ENCODE results near the gene TBC1D22B. TPM values are rescaled to one million over a fixed set of nuclear protein-coding genes. Genes with fewer than 3 reads are reported as not detected.

Gene TBC1D22B
- total and polyA plus RNA-seq, 7 donors = 6.1 to 10.8 (median 7.2) TPM

GRCh38 chr6:37230104-37230503 lies 27.5 kb upstream of the TBC1D22B start:
- no peaks in the 10 kb centered on the region for H3K9me3 ChIP-seq
- DNase-seq = no peak
- no peaks in the 10 kb centered on the region for H3K27me3 ChIP-seq
- H3K36me3 ChIP-seq = no peaks in the 10 kb centered on the region
- no peak overlapping the region for H3K4me3 ChIP-seq
- 78 to 92% methylated on average over 6 of the region's 6 CpGs for WGBS, 2 donors
- intact Hi-C loops (cut with DNase I) = no loop called here
- TF ChIP-seq POLR2AphosphoS5 (IDR thresholded peaks at IDR 0.05) (no peak), CTCF (IDR thresholded peaks at IDR 0.05) (no peak), EP300 (IDR thresholded peaks at IDR 0.05) (no peak), POLR2A (IDR thresholded peaks at IDR 0.05) (no peak)
- H3K4me1 ChIP-seq = no peaks in the 10 kb centered on the region
- H3K27ac ChIP-seq = no peak overlapping the region

GRCh38 chr6:37232430-37233017 lies 25.0 kb upstream of the TBC1D22B start:
- intact Hi-C loops (cut with DNase I) = no loop called here
- WGBS, 2 donors = 87% methylated on average over 5 of the region's 5 CpGs
- TF ChIP-seq POLR2AphosphoS5 (IDR thresholded peaks at IDR 0.05) = no peak
- no peak for TF ChIP-seq CTCF (IDR thresholded peaks at IDR 0.05)
- no peak for TF ChIP-seq POLR2A (IDR thresholded peaks at IDR 0.05)
- TF ChIP-seq EP300 (IDR thresholded peaks at IDR 0.05) = no peak
- Histone ChIP-seq H3K36me3 (no peaks in the 10 kb centered on the region), H3K4me1 (no peaks in the 10 kb centered on the region), H3K27me3 (no peaks in the 10 kb centered on the region), H3K9me3 (no peaks in the 10 kb centered on the region), H3K4me3 (no peak overlapping the region), H3K27ac (no peak overlapping the region)
- no peak for DNase-seq

GRCh38 chr6:37233541-37233940 lies 24.0 kb upstream of the TBC1D22B start:
- Histone ChIP-seq H3K27me3 (no peaks in the 10 kb centered on the region), H3K4me3 (no peak overlapping the region), H3K4me1 (peaks cover 0 to 4% (median 0%) of the 10 kb centered on the region in 4 donors), H3K9me3 (no peaks in the 10 kb centered on the region), H3K27ac (no peak overlapping the region), H3K36me3 (no peaks in the 10 kb centered on the region)
- DNase-seq = no peak
- WGBS, 2 donors = 83 to 92% methylated on average over 7 of the region's 7 CpGs
- TF ChIP-seq POLR2A (IDR thresholded peaks at IDR 0.05) = no peak
- TF ChIP-seq POLR2AphosphoS5 (IDR thresholded peaks at IDR 0.05) = no peak
- no peak for TF ChIP-seq EP300 (IDR thresholded peaks at IDR 0.05)
- no peak for TF ChIP-seq CTCF (IDR thresholded peaks at IDR 0.05)
- intact Hi-C loops (cut with DNase I) = no loop called here

- peaks cover 0 to 25% (median 15%) of the 10 kb centered on the region in 4 donors for H3K4me1 ChIP-seq
- WGBS, 2 donors = 90 to 92% methylated on average over 2 of the region's 2 CpGs
- H3K27ac ChIP-seq = no peak overlapping the region
- no peak overlapping the region for H3K4me3 ChIP-seq
- TF ChIP-seq CTCF (IDR thresholded peaks at IDR 0.05) (no peak), EP300 (IDR thresholded peaks at IDR 0.05) (no peak), POLR2AphosphoS5 (IDR thresholded peaks at IDR 0.05) (no peak), POLR2A (IDR thresholded peaks at IDR 0.05) (no peak)
- DNase-seq = no peak
- intact Hi-C loops (cut with DNase I) = no loop called here
- no peaks in the 10 kb centered on the region for H3K27me3 ChIP-seq
- H3K9me3 ChIP-seq = no peaks in the 10 kb centered on the region
- H3K36me3 ChIP-seq = no peaks in the 10 kb centered on the region
Measured at GRCh38 chr6:37236921-37237320, 20.7 kb upstream of the TBC1D22B start.

GRCh38 chr6:37237789-37238188 lies 19.8 kb upstream of the TBC1D22B start:
- intact Hi-C loops (cut with DNase I) = no loop called here
- no peaks in the 10 kb centered on the region for H3K9me3 ChIP-seq
- H3K4me1 ChIP-seq = peaks cover 0 to 34% (median 21%) of the 10 kb centered on the region in 4 donors
- no peaks in the 10 kb centered on the region for H3K36me3 ChIP-seq
- DNase-seq = no peak
- TF ChIP-seq POLR2AphosphoS5 (IDR thresholded peaks at IDR 0.05) (no peak), POLR2A (IDR thresholded peaks at IDR 0.05) (no peak), EP300 (IDR thresholded peaks at IDR 0.05) (no peak), CTCF (IDR thresholded peaks at IDR 0.05) (no peak)
- H3K27ac ChIP-seq = no peak overlapping the region
- H3K4me3 ChIP-seq = no peak overlapping the region
- H3K27me3 ChIP-seq = no peaks in the 10 kb centered on the region
